Vagina (tissue), 2 donors: ENCODE measurements around the gene PTPRG. TPM values are rescaled to one million over a fixed set of nuclear protein-coding genes. Genes with fewer than 3 reads are reported as not detected.

ENCODE experiments used
- DNase-seq, 2 donors: peaks; one replicate each; pipeline ENCODE4 v3.0.0-alpha.2; 2017; ENCODE audit errors: extremely low spot score in 2 of 2
- H3K27ac ChIP-seq: fragments of 200-600 bp; sonication (generic); one replicate; pipeline ENCODE4 v1.5.1; 2019
- H3K27me3 ChIP-seq: fragments of 200-600 bp; sonication (generic); one replicate; pipeline ENCODE4 v1.5.1; 2019
- H3K36me3 ChIP-seq, 2 donors: fragments of 200-600 bp; sonication (generic); one replicate each; pipeline ENCODE4 v1.5.1; 2017 to 2019
- H3K4me1 ChIP-seq: fragments of 200-600 bp; sonication (generic); one replicate; pipeline ENCODE4 v1.5.1; 2019
- H3K4me3 ChIP-seq, 2 donors: fragments of 200-600 bp; sonication (generic); 1 replicate in 1 of 2; 2 replicates in 1 of 2; pipeline ENCODE4 v1.5.1; 2016 to 2019
- H3K9me3 ChIP-seq: fragments of 200-600 bp; sonication (generic); one replicate; pipeline ENCODE4 v1.5.1; 2019
- POLR2A ChIP-seq, 2 donors: fragments of 450-650 bp; IDR thresholded peaks; one replicate each; pipeline ENCODE4 v1.6.1; 2017; ENCODE audit warnings: antibody characterized with exemption in 2 of 2, mild to moderate bottlenecking in 2 of 2, moderate library complexity in 2 of 2
- POLR2AphosphoS5 ChIP-seq, 2 donors: sonication (generic); formaldehyde crosslinking; IDR thresholded peaks; one replicate each; pipeline ENCODE4 v1.9.0; 2017; ENCODE audit warnings: antibody characterized with exemption in 2 of 2, mild to moderate bottlenecking in 2 of 2, low read depth in 1 of 2; ENCODE audit not compliant: insufficient read depth in 1 of 2
- intact Hi-C: fragments of 100-400 bp; cut with DNase I; formaldehyde crosslinking; loops from one replicate; pipeline ENCODE4 v1.15.1; 2023
- total RNA-seq: library from RNA; depleted of rRNA; stranded (reverse); fragments of >200 nt; gene quantifications from one replicate; pipeline ENCODE4 v1.2.3, GENCODE V29; 2016
- TF ChIP-seq, protein P1 (sequence below), 3 experiments: fragments of 450-650 bp in 2 of 3; fragments of 200-600 bp in 1 of 3; sonication (generic) in 1 of 3; IDR thresholded peaks; one replicate each; pipeline ENCODE4 v1.5.1; 2017 to 2019; ENCODE audit warnings: antibody characterized with exemption in 3 of 3, mild to moderate bottlenecking in 2 of 3, moderate library complexity in 2 of 3

The PTPRG gene
- total RNA-seq, 1 donor from 2014 or later = 47.6 TPM

DNA sequence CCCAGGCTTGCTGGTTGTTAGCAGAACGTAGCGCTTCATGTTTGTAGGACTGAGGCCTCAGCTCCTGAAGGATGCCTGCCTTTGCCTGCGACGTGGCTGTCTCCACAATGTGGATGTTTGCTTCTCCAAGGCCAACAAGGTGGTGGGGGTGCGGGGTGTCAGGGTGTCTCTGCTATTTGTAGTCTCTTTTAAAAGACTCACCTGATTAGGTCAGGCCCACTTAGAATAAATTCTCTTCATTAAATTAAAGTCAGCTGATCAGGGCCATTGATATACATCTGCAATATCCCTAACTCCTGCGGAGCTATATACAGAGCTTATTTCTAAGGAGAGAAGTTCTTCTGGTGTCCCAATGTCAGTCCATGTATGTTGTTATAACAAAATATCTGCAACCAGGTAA, 44.8 kb downstream of the PTPRG start:
- H3K9me3 ChIP-seq = no peaks in the 10 kb centered on the region
- no peaks in the 10 kb centered on the region for H3K27me3 ChIP-seq
- intact Hi-C loops = no loop called here
- H3K27ac ChIP-seq = no peak overlapping the region
- no peak for DNase-seq
- TF ChIP-seq POLR2A (IDR thresholded peaks at IDR 0.05) (no peak), POLR2AphosphoS5 (IDR thresholded peaks at IDR 0.05; ENCODE audit: insufficient read depth in 1 of 2, low read depth in 1 of 2) (no peak)
- TF ChIP-seq, protein P1, sequence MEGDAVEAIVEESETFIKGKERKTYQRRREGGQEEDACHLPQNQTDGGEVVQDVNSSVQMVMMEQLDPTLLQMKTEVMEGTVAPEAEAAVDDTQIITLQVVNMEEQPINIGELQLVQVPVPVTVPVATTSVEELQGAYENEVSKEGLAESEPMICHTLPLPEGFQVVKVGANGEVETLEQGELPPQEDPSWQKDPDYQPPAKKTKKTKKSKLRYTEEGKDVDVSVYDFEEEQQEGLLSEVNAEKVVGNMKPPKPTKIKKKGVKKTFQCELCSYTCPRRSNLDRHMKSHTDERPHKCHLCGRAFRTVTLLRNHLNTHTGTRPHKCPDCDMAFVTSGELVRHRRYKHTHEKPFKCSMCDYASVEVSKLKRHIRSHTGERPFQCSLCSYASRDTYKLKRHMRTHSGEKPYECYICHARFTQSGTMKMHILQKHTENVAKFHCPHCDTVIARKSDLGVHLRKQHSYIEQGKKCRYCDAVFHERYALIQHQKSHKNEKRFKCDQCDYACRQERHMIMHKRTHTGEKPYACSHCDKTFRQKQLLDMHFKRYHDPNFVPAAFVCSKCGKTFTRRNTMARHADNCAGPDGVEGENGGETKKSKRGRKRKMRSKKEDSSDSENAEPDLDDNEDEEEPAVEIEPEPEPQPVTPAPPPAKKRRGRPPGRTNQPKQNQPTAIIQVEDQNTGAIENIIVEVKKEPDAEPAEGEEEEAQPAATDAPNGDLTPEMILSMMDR (IDR thresholded peaks at IDR 0.05) = no peak
- no peaks in the 10 kb centered on the region for H3K4me1 ChIP-seq
- no peaks in the 10 kb centered on the region for H3K36me3 ChIP-seq
- no peak overlapping the region for H3K4me3 ChIP-seq

DNA sequence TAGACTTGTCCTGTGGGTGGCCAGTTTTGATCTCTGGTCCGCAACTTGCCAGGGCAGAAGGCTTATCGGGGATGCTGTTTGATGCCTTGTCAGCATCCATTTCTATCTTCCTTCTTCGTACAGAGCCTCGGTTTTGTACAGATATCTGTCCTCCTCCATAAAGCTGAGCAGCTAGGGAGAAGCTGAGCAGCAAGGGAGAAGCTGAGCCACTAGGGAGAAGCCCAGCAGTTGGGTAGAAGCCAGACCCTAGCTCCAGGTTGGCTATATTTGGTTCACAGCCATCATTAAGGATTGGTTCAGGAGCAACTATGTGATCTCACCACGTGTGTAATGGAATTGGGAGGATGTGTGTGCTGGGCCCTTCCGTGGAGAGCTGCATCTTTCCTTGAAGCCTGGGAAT, 46.7 kb downstream of the PTPRG start:
- Histone ChIP-seq H3K27me3 (no peaks in the 10 kb centered on the region), H3K4me3 (no peak overlapping the region), H3K9me3 (no peaks in the 10 kb centered on the region), H3K27ac (no peak overlapping the region), H3K4me1 (no peaks in the 10 kb centered on the region), H3K36me3 (no peaks in the 10 kb centered on the region)
- TF ChIP-seq POLR2A (IDR thresholded peaks at IDR 0.05) (no peak), POLR2AphosphoS5 (IDR thresholded peaks at IDR 0.05; ENCODE audit: insufficient read depth in 1 of 2, low read depth in 1 of 2) (no peak)
- TF ChIP-seq, protein P1 (IDR thresholded peaks at IDR 0.05) = no peak
- no peak for DNase-seq
- intact Hi-C loops = no loop called here

DNA sequence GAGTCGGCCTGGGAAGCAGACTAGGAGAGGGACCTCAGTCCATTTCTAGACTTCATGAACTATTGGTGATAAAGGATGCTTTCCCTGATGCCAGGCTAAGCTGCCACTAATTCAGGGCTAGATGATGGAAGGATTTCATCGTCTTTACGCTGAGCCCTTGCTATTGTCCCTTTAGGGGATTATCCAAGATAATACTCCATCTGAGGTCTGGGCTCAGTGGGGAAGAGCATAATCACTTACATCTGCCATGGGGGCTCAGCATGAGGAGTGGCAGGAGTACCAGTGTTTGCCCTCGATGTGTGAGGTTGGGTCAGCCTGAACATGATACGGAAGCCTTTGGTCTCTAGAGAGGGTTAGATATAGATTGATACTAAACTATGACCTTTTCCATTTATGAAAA, 47.3 kb downstream of the PTPRG start:
- no peaks in the 10 kb centered on the region for H3K36me3 ChIP-seq
- no peak for DNase-seq
- H3K4me1 ChIP-seq = no peaks in the 10 kb centered on the region
- no peaks in the 10 kb centered on the region for H3K9me3 ChIP-seq
- intact Hi-C loops = no loop called here
- TF ChIP-seq, protein P1 (IDR thresholded peaks at IDR 0.05) = no peak
- no peak for TF ChIP-seq POLR2A (IDR thresholded peaks at IDR 0.05)
- no peak for TF ChIP-seq POLR2AphosphoS5 (IDR thresholded peaks at IDR 0.05; ENCODE audit: insufficient read depth in 1 of 2, low read depth in 1 of 2)
- no peak overlapping the region for H3K27ac ChIP-seq
- no peak overlapping the region for H3K4me3 ChIP-seq
- no peaks in the 10 kb centered on the region for H3K27me3 ChIP-seq

DNA sequence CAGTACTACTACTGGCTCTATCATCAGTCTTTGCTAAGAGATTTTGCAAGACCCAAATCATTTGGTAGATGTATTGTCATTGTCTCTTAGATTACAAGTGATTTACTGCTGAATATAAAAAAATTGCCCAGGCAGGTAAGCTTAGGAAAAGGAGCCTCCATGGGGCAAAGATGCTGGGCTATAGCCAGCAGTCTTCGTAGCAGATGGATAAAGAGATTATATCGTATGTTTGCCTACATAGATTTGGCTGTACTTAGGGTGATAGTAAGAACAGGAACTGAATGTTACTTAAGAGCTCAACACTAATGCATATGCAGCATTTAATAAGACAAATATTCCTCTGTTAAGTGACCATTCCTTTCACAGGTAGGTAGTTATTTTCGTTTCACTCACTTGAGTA, 48.9 kb downstream of the PTPRG start:
- Histone ChIP-seq H3K9me3 (no peaks in the 10 kb centered on the region), H3K4me3 (no peak overlapping the region), H3K27me3 (no peaks in the 10 kb centered on the region), H3K27ac (no peak overlapping the region), H3K36me3 (no peaks in the 10 kb centered on the region), H3K4me1 (no peaks in the 10 kb centered on the region)
- intact Hi-C loops = no loop called here
- no peak for DNase-seq
- no peak for TF ChIP-seq POLR2A (IDR thresholded peaks at IDR 0.05)
- no peak for TF ChIP-seq POLR2AphosphoS5 (IDR thresholded peaks at IDR 0.05; ENCODE audit: insufficient read depth in 1 of 2, low read depth in 1 of 2)
- TF ChIP-seq, protein P1 (IDR thresholded peaks at IDR 0.05) = no peak

DNA sequence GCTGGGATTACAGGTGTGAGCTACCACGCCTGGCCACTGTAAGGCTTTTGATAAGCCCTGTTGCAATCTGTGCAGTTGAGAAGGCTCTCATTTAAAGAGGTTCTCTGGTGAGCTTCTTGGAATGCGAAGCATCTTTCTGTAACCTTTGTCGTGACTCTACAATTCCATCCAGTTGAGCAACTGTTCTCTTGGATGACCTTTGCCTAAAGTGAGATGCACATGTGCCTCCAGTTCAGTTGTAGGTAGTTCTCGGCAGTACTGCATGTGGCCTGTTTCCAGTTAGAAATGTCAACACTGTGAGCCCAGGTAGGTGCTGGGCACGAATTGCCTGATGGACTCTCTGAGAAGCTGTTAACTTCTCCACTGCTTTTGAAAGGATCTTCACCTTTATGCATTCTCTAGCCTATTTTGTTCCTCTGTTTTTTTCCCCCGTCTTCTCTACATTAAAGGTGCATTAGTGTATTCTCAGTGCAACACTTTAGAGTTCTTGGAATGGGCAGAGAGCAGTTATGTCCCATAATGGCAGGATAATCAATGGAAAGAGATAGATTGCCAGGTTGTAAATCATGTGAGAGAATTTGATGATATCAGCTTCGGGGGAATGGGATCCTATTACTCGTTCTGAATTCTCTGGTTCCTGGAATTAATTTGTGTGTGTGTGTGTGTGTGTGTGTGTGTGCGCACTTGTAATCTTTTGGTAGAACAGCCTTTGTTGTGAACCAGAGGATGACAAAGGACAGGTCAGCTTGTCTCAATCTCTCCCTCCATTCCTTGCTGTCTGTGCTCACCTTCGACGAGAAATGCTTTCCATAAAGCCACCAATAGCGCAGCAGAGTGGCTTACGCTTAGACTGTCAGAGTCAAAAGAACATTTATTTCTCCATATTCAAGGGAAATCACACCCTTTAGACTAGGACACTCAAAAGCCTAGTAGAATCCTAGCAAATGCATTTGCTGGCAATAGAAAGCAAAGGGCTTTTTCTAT, 51.1 kb downstream of the PTPRG start:
- Histone ChIP-seq H3K27me3 (no peaks in the 10 kb centered on the region), H3K4me3 (no peak overlapping the region), H3K4me1 (peaks cover 11% of the 10 kb centered on the region), H3K36me3 (no peaks in the 10 kb centered on the region), H3K27ac (no peak overlapping the region), H3K9me3 (no peaks in the 10 kb centered on the region)
- no peak for TF ChIP-seq POLR2A (IDR thresholded peaks at IDR 0.05)
- TF ChIP-seq, protein P1 (IDR thresholded peaks at IDR 0.05) = no peak
- intact Hi-C loops = no loop called here
- DNase-seq = no peak
